AG09309 (cell line): Measurements from ENCODE around the gene MYO7A.
A peak's percentile ranks its signal among the peaks of the same experiment; 100 is the strongest.

ENCODE experiments used
- DNase-seq: peaks from one replicate; pipeline ENCODE4 v3.0.0-alpha.2; 2010; ENCODE audit warnings: low read depth
- H3K4me3 ChIP-seq: 2 replicates; pipeline ENCODE4 v1.5.1; 2011; ENCODE audit warnings: mild to moderate bottlenecking, low read depth, low read length, moderate library complexity; ENCODE audit not compliant: control insufficient read depth
- CTCF ChIP-seq: IDR thresholded peaks from 2 replicates; pipeline ENCODE4 v1.5.1; 2011; ENCODE audit warnings: mild to moderate bottlenecking, low read depth, low read length, inconsistent platforms; ENCODE audit not compliant: insufficient read depth, control insufficient read depth; ENCODE audit errors: missing control alignments

Gene MYO7A

GRCh38 chr11:77182542-77183430 lies 54.7 kb downstream of the MYO7A start:
- no peak overlapping the region for H3K4me3 ChIP-seq
- no peak for DNase-seq
- TF ChIP-seq CTCF: no peak

- TF ChIP-seq CTCF: no peak
- H3K4me3 ChIP-seq: no peak overlapping the region
- no peak for DNase-seq
Observed at GRCh38 chr11:77183431-77183984, 55.5 kb downstream of the MYO7A start.

- no peak for TF ChIP-seq CTCF
- H3K4me3 ChIP-seq: no peak overlapping the region
- DNase-seq: no peak
Observed at GRCh38 chr11:77184136-77184860, 56.3 kb downstream of the MYO7A start.

- no peak overlapping the region for H3K4me3 ChIP-seq
- no peak for TF ChIP-seq CTCF
- no peak for DNase-seq
Observed at GRCh38 chr11:77186302-77186701, 58.3 kb downstream of the MYO7A start.

GRCh38 chr11:77187111-77187750 lies 59.2 kb downstream of the MYO7A start:
- DNase-seq: no peak
- TF ChIP-seq CTCF: no peak
- H3K4me3 ChIP-seq: no peak overlapping the region

GRCh38 chr11:77187776-77188632 lies 60.0 kb downstream of the MYO7A start:
- no peak overlapping the region for H3K4me3 ChIP-seq
- peak; percentile 28 for DNase-seq
- peak; percentile 94 for TF ChIP-seq CTCF
